Astrocyte of the hippocampus (primary cell): ENCODE results near the gene PPEF2.

ENCODE experiments used
- DNase-seq: peaks from one replicate; pipeline ENCODE4 v3.0.0; 2011; ENCODE audit warnings: low read depth, low spot score

Gene PPEF2

GRCh38 chr4:75834095-75834771 lies 68.0 kb downstream of the PPEF2 start:
- no peak for DNase-seq

GRCh38 chr4:75831856-75832405 lies 70.3 kb downstream of the PPEF2 start:
- no peak for DNase-seq

- peak; percentile 11 for DNase-seq
These were observed 71.3 kb downstream of the PPEF2 start for GRCh38 chr4:75830906-75831305.

GRCh38 chr4:75823812-75824211 lies 78.4 kb downstream of the PPEF2 start:
- peak; percentile 24 for DNase-seq

- no peak for DNase-seq
These were observed 79.8 kb downstream of the PPEF2 start for GRCh38 chr4:75822416-75822815.

GRCh38 chr4:75821966-75822365 lies 80.3 kb downstream of the PPEF2 start:
- DNase-seq = peak; percentile 63

GRCh38 chr4:75821216-75821615 lies 81.0 kb downstream of the PPEF2 start:
- DNase-seq = no peak

GRCh38 chr4:75820676-75821075 lies 81.6 kb downstream of the PPEF2 start:
- no peak for DNase-seq

- DNase-seq = no peak
These were observed 82.1 kb downstream of the PPEF2 start for GRCh38 chr4:75820197-75820596.

GRCh38 chr4:75819121-75819520 lies 83.1 kb downstream of the PPEF2 start:
- DNase-seq = no peak

GRCh38 chr4:75817901-75818300 lies 84.4 kb downstream of the PPEF2 start:
- no peak for DNase-seq
